HG02970 (cell line): Measurements from ENCODE around the gene ASF1A.
"Not testable (repeated sequence)": the region's sequence is repeated elsewhere in the genome, so short reads cannot be mapped to it uniquely, and the experiment has no call there.

Experiments used
- ATAC-seq: cut with Tn5 transposase; IDR thresholded peaks from one replicate; pipeline ENCODE4 v1.9.1; 2021; ENCODE audit warnings: mild to moderate bottlenecking, moderate library complexity, moderate number of reproducible peaks; ENCODE audit not compliant: unreplicated experiment, low FRiP score

The ASF1A gene

DNA sequence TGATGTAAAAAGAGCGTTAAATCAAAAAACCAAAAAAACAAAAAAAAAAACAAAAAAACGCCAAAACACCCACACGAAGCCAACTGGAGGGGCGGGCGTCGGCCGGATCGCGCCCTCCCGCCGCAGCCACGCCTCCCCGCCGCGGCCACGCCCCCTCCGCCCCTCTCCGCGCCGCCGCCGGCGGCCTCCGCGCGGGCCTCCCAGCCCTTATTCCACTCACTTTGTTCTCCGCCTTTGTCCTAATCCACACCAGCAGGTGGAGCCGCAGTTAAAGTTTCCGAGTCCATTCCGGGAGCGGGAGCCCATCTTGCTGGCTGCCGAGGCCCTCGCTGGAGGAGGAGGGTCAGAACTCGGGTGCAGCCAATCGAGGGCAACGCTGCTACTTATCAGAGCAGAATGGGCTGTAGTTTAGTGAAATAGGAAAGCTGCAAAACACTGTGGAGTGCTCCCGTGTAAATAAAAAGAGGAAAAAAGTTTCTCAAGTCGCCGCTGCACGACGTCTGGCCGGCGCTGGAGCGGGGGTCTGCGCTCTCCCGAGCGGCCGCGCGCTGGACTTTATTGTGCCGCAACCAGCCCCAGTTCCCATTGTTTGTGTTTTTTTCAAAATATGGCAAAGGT lies at the start of gene ASF1A:
ASF1A (plus strand) TSS at position 346 of the 618 bp plus-strand sequence; CDS start at position 608, 262 bp downstream.
- peak; percentile 66 for ATAC-seq

DNA sequence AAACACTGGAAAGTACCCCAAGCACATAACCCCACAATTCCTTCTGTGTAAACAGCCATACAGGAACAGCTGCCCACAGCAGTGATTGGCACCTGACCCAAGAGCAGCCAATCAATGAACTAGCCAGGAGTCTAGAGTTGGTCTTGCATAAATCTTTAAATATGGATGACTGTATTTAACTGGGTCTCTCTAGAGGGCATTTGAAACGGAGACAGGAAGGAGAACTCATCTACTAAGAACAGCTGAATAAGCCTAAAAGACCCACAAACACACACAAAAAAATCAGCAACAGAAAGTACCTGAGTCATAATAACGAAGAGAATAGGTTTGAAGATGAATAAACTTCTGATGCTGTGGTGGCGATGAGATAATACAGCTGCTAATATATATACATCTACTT lies 49.0 kb upstream of the ASF1A start:
- no peak for ATAC-seq

DNA sequence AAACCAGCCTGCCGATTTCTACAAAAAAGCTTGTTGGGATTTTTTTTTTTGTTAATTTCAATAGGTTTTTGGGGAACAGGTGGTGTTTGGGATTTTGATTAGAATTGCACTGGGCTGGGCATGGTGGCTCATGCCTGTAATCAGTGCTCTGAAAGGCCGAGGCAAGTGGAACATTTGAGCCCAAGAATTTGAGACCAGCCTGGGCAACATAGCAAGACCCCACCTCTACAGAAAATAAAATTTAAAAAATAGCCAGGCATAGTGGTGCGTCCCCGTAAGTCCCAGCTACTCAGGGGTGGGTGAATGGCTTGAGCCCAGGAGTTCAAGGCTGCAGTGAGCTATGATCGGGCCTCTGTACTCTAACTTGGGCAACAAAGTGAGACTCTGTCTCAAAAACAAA lies 40.5 kb upstream of the ASF1A start:
- no peak for ATAC-seq

DNA sequence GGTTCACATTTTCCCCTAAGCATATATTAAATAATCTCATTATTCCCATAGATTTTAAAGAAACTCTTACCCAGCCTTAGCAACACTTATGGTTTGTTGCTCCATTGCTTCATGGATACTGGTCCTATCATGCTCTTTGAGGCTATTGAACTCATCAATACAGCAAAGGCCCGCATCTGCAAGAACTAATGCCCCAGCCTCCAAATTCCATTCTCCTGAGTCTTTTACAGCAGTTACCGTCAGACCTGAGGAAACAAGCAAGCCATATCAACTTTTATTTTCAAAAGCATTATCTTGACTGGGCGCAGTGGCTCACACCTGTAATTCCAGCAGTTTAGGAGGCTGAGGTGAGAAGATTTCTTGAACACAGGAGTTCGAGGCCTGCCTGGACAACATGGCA lies 37.7 kb upstream of the ASF1A start:
- no peak for ATAC-seq

DNA sequence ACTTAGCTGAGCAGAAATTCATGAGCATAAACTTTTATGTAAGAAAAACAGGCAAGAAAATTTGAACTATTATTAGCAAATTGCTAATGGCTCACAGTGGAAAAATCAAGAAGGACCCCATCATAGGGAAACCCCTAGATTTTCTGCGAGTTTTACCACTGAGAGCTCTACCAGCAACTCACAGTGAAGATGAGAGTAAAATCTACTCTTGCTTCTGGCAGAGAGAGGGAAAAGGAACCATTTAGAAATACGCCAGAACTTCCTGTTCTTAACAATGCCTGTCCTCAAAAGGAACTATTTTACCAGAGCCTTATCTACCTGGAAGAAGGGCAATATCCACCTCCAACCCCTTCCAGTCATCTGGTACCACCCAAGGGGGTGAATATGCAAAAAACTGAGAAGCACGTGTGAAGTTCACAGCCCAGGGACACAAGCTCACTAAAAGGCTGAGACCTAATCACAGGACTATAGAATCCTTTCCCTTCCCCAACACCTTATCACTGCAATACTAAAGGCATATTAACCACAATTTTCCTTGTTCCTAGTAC lies 34.4 kb upstream of the ASF1A start:
- ATAC-seq, result no peak

DNA sequence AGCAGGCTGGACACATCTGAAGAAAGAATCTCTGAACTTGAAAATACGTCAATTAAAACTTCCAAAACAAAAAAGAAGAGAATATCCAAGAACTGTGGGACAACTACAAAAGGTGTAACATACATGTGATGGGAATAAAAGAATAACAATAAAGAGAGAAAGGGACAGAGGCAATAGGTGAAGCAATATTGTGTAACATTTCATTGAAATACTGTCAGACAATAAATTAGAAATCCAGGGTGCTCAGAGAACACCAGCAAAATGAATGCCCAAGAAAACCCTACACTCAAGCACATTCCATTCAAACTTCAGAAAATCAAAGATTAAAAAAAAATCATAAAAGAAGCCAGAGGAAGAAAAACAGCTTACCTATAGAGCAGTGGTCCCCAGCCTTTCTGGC lies 33.6 kb upstream of the ASF1A start:
- ATAC-seq, result no peak

DNA sequence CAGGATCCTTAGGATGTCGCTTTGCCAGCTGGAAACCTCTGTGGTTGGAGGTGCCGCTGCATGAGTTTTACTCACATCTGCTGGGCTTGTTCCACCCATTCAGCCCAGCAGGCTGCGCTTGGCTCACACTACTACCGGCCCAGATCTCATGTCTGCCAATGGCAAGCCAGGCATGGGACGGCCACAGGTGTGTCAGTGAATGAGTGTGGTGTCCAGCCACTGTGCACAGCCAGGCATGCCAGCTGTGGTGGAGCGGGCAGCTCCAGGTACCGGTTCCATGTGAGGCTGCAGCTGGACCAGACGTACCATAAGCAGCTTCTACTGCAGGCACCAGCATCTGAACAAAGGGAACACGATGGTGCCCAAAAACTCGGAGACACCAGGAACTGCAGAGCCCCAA lies 33.1 kb upstream of the ASF1A start:
- no peak for ATAC-seq

DNA sequence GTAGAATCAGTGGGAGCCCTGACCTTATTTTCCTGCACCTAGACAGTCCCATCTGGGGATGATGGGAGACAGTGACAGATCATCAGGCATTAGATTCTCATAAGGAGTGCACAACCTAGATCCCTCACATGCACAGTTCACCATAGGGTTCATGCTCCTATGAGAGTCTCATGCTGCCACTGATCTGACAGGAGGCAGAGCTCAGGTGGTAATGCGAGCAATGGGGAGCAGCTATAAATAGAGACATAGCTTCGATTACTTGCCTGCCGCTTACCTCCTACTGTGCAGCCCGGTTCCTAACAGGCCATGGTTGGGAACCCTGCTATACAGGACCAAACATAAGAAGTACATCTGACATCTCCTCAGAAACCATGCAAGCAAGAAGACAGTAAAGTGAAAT lies 31.5 kb upstream of the ASF1A start:
- ATAC-seq, result no peak

DNA sequence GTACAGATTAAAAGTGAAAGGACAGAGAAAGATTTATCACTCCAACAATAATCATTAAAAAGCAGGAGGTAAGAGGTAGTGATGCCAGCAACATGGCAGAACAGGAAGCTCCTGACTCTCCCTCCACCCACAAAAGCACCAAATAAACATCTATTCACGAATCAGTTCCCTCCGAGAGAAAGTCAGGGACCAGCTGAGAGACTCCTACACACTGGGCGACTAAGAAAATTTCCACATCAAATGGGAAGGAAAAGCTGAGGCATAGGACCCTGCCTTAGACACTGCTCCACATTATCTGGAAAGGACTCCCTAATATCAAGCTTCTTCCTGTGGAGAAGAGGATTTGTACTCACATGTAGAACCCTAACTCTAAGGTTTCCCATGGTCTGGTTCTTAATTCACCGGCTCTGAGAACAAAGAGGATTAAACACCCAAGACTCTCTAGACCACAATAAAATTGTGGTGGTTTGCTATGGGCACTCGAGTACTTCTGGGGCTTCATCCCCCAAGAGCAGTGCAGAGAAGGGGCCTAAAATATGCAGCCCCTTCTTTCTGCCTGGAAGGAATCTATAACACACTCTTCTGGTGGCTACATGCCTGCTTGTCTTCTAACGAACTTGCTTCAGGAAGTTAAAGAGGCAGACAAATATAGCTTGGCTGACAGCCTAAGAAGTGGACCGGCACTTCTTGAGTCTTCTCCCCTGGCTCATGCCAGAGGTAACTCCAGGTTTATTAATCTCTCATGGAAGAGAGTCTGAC lies 29.4 kb upstream of the ASF1A start:
- no peak for ATAC-seq

DNA sequence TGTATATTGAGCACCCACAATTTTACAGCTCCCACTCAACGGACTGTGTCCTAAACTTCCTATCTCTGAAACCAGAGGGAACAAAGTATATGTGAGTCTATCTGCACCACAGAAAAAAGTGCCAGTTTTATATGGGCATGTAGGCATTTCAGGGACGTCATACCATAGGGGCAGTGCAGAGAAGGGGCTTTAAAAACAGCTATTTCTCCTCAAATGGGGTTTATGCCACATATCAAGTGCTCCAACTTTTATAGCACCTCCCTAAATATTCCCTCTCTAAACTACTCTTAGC lies 28.9 kb upstream of the ASF1A start:
- no peak for ATAC-seq

DNA sequence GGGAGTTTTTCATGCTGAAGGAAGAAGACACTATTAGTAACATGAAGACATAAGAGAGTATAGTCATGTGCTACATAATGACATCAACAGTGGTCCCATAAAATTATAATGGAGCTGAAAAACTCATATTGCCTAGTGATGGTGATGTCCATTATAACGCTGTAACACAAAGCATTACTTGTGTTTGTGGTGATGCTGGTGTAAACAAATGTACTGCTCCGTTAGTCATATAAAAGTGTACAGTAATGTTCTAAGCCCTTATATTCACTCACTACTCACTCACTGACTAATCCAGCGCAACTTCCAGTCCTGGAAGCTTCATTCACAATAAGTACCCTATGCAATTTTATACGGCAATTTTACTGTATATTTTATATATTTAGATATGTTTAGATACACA lies 26.8 kb upstream of the ASF1A start:
- no peak for ATAC-seq

DNA sequence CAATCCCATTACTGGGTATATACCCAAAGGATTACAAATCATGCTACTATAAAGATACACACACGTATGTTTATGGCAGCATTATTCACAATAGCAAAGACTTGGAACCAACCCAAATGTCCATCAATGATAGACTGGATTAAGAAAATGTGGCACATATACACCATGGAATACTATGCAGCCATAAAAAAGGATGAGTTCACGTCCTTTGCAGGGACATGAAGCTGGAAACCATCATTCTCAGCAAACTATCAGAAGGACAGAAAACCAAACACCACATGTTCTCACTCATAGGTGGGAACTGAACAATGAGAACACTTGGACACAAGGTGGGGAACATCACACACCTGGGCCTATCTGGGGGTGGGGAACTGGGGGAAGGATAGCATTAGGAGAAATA lies 25.1 kb upstream of the ASF1A start:
- ATAC-seq, result not testable (repeated sequence)

DNA sequence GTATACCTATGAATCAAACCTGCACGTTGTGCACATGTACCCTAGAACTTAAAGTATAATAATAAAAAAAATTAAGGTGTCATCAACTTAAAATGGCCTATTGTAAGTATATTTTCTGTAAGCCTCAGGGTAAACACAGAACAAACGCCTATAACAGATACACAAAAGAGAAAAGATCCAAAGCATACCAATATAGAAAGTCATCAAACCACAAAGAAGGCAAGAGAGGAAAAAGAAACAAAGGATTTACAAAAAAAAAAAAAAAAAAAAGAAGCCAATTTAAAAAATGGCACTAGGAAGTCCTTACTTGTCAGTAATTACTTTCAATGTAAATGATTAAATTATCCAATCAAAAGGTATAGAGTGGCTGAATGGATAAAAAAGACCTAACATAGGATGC lies 24.6 kb upstream of the ASF1A start:
- no peak for ATAC-seq

DNA sequence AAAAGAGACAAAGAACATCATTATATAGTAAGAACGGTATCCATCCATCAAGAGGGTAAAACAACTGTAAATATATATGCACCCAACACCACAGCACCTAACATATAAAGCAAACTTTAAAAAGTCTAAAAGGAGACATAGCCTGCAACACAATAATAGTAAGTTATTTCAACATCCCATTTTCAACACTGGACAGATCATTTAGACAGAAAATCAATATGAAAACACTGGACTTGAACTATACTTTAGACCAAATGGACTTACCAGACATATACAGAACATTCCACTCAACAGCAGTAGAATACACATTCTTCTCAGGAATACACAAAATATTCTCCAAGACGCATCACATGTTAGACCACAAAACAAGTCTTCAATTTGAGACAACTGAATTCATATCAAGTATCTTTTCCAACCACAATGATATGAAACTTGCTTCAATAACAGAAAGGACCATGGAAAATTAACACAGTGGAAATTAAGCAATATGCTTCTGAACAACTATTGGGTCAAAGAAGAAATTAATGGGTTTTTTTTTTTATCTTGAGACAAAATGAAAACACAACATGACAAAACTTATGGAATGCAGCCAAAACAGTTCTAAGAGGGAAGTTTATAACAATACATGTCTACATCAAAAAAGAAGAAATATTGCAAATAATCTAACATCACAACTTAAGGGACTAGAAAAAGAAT lies 23.9 kb upstream of the ASF1A start:
- no peak for ATAC-seq

DNA sequence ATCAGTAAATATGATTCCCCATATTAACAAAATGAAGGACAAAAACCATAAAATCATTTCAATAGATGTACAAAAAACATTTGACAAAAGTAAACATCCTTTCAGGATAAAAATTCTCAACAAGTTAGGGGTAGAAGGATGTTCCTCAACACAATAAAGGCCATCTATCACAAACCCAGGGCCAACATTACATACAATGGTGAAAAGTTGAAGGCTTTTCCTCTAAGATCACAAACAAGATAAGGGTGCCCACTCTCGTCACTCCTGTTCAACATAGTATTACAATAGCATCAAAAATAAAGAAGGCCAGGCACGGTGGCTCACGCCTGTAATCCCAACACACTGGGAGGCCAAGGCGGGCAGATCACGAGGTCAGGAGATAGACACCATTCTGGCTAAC lies 22.6 kb upstream of the ASF1A start:
- no peak for ATAC-seq

DNA sequence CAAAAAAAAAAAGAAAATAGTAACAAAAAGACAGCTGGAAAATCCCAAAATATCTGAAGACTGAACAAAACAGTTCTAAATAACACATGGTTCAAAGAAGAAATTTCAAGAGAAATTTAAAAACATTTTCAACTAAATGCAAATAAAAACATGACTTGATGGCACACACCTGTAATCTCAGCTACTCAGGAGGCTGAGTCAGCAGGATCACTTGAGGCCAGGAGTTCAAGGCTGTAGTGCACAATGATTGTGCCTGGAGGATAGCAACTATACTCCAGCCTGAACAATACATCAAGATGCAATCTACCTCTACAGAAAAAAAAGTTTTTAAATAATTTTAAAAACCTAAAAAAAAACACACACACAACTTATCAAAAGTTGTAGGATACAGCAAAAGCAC lies 21.6 kb upstream of the ASF1A start:
- ATAC-seq, result no peak

DNA sequence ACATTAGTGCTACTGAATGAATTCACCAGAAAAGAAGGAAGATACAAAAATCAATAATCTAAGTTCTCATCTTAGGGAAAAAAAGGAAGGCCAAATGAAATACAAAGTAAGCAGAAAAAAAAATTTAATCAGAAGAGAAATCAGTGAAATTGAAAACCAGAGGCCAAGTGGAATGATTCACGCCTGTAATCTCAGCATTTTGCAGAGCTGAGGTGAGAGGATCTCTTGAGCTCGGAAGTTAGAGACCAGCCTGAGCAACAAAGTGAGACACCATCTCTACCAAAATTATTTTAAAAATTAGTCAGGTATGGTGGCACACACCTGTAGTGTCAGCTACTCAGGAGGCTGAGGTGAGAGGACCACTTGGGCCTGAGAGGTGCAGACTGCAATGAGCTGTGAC lies 21.2 kb upstream of the ASF1A start:
- ATAC-seq, result no peak

DNA sequence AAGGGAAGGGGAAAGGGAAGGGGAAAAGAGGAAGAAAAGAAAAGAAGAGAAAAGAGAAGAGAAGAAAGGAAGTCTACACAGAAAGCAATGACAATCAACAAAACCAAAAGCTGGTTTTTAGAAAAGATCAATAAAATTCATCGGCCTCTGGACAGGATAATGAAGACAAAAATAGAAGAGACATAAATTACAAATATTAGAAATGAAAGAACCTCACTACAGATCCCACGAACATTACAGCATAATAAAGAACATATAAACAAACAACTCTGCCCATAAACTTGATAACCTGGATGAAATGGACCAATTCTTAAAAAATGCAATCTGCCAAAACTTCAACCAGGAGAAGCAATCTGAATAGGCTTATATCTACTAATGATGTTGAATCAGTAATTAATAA lies 20.7 kb upstream of the ASF1A start:
- no peak for ATAC-seq

DNA sequence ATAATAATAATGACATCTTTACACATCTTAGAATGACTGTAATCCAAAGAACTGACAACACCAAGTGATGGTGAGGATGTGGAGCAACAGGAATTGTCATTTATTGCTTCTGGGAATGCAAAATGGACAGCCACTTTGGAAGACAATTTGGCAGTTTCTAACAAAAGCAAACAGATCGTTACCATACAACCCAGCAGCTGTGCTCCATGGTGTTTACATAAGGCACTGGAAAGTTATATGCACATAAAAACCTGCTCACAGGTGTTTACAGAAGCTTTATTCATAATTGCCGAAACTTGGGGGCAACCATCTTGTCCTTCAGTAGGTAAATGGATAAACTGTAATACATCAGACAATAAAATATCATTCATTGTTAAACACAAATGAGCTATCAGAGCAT lies 18.3 kb upstream of the ASF1A start:
- ATAC-seq, result no peak

DNA sequence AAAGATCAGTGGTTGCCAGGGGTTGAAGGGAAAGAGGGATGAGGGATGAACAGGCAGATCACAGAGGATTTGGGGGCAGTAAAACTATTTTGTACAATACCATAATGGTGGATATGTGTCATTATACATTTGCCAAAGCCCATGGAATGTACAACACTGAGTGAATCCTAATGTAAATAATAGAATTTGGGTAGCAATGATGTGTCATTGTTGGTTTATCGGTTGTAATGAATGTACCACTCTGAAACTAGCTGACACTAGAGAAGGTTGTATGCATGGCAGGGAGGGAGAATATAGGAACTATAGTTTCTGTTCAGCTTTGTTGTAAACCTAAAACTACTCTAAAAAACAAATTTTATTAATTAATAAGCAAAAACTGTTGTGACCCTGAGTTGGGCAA lies 17.8 kb upstream of the ASF1A start:
- no peak for ATAC-seq

DNA sequence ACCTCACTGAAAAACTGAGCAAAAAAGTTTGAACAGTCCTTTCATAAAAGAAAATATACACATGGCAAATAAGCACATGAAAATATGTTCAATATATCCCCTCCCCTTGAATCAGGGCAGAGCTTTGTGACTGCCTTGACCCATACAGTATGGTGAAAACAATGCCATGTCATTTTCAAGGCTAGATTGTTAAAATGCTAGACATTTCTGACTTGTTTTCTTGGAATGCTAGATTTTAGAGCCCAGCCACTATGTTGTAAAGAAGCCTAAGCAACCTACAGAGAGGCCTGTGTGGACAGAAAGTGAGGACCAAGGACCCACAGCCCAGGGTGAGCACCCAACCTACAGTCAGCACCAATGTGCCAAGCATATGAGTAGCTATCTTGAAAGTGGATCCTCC lies 17.1 kb upstream of the ASF1A start:
- ATAC-seq, result no peak

DNA sequence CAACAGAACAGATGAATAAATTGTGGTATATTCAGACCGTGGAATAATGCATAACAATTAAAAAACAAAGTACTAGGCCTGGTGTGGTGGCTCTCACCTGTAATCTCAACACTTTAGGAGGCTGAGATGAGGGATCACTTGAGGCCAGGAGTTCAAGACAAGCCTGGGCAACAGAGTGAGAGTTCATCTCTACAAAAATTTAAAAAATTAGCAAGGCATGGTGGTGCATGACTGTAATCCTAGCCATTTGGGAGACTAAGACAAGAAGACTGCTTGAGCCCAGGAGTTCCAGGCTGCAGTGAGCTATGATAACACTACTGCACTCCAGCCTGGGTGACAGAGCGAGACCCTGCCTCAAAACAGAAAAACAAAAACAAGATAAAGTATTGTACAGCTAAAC lies 16.1 kb upstream of the ASF1A start:
- no peak for ATAC-seq
